Esophagus muscularis mucosa (tissue), 3 donors: ENCODE measurements around the gene SCTR.

Experiments used
- POLR2A ChIP-seq: fragments of 450-650 bp; IDR thresholded peaks from one replicate; pipeline ENCODE4 v1.6.1; 2017; ENCODE audit warnings: antibody characterized with exemption, moderate library complexity, mild to moderate bottlenecking, low read depth
- POLR2AphosphoS5 ChIP-seq, 2 donors: sonication (generic); formaldehyde crosslinking; IDR thresholded peaks; one replicate each; pipeline ENCODE4 v1.6.1; 2017; ENCODE audit warnings: antibody characterized with exemption in 2 of 2
- TF ChIP-seq, protein P1 (sequence below), 3 experiments: fragments of 200-600 bp in 2 of 3; fragments of 450-650 bp in 1 of 3; sonication (generic) in 2 of 3; IDR thresholded peaks; one replicate each; pipeline ENCODE4 v1.5.1; 2017 to 2019; ENCODE audit warnings: antibody characterized with exemption in 3 of 3, mild to moderate bottlenecking in 2 of 3, moderate library complexity in 1 of 3

DNA sequence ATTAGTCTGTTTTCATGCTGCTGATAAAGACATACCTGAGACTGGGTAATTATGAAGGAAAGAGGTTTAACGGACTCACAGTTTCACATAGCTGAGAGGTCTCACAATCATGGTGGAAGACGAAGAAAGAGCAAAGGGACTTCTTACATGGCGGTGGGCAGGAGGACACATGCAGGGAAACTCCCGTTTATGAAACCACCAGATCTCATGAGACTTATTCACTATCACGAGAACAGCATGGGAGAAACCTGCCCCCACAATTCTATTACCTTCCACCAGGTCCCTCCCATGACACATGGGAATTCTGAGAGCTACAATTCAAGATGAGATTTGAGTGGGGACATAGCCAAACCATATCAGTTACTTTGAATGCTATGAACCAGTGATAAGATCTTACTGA, 44.1 kb downstream of the SCTR start:
- TF ChIP-seq, protein P1, sequence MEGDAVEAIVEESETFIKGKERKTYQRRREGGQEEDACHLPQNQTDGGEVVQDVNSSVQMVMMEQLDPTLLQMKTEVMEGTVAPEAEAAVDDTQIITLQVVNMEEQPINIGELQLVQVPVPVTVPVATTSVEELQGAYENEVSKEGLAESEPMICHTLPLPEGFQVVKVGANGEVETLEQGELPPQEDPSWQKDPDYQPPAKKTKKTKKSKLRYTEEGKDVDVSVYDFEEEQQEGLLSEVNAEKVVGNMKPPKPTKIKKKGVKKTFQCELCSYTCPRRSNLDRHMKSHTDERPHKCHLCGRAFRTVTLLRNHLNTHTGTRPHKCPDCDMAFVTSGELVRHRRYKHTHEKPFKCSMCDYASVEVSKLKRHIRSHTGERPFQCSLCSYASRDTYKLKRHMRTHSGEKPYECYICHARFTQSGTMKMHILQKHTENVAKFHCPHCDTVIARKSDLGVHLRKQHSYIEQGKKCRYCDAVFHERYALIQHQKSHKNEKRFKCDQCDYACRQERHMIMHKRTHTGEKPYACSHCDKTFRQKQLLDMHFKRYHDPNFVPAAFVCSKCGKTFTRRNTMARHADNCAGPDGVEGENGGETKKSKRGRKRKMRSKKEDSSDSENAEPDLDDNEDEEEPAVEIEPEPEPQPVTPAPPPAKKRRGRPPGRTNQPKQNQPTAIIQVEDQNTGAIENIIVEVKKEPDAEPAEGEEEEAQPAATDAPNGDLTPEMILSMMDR (IDR thresholded peaks at IDR 0.05): no peak
- TF ChIP-seq POLR2A: no peak
- no peak for TF ChIP-seq POLR2AphosphoS5 (IDR thresholded peaks at IDR 0.05)
